SJCRH30 (cell line): ENCODE measurements around the gene CNIH4. TPM values are rescaled to one million over a fixed set of nuclear protein-coding genes. Genes with fewer than 3 reads are reported as not detected.
A peak's percentile ranks its signal among the peaks of the same experiment; 100 is the strongest.
"Not testable (repeated sequence)": the region's sequence is repeated elsewhere in the genome, so short reads cannot be mapped to it uniquely, and the experiment has no call there.

Experiments
- DNase-seq, 2 experiments: peaks; one replicate each; pipeline ENCODE4 v3.0.0-alpha.2; 2015 to 2020
- H3K27ac ChIP-seq: fragments of 250-450 bp; sonication (Bioruptor Pico); 2 replicates; pipeline ENCODE4 v1.5.1; 2020; ENCODE audit warnings: mild to moderate bottlenecking, moderate library complexity
- H3K27me3 ChIP-seq: fragments of 250-450 bp; sonication (Bioruptor Pico); 2 replicates; pipeline ENCODE4 v1.5.1; 2020; ENCODE audit warnings: mild to moderate bottlenecking, moderate library complexity
- H3K36me3 ChIP-seq: fragments of 250-450 bp; sonication (Bioruptor Pico); 2 replicates; pipeline ENCODE4 v1.5.1; 2020; ENCODE audit warnings: mild to moderate bottlenecking, moderate library complexity
- H3K4me1 ChIP-seq: fragments of 250-450 bp; sonication (Bioruptor Pico); 2 replicates; pipeline ENCODE4 v1.5.1; 2020; ENCODE audit warnings: mild to moderate bottlenecking, moderate library complexity
- H3K4me3 ChIP-seq: fragments of 250-450 bp; sonication (Bioruptor Pico); 2 replicates; pipeline ENCODE4 v1.5.1; 2020; ENCODE audit warnings: mild to moderate bottlenecking, moderate library complexity
- H3K9me3 ChIP-seq: fragments of 250-450 bp; sonication (Bioruptor Pico); replicated peaks from 2 replicates; pipeline ENCODE4 v1.5.1; 2020; ENCODE audit warnings: mild to moderate bottlenecking, moderate library complexity
- total RNA-seq: library from RNA; depleted of rRNA; stranded (reverse); fragments of >200 nt; shearing (Covaris generic); gene quantifications from 2 replicates; pipeline ENCODE4 v1.2.3, GENCODE V29; 2014; rRNA removed

Gene CNIH4
- total RNA-seq: 71.5 and 87.5 TPM in 2 replicates

GRCh38 chr1:224356685-224357625 is at the start of gene CNIH4:
Gene CNIH4, plus strand, starts transcription at chr1:224356879. Its CDS starts 46 bp downstream, at chr1:224356925.
- Histone ChIP-seq H3K4me3 (peak within 1 kb of the TSS; percentile 87), H3K9me3 (no peaks in the 10 kb centered on the region), H3K36me3 (peaks cover 2% of the 10 kb centered on the region; the same call in 1 of the 2 replicates), H3K27me3 (no peaks in the 10 kb centered on the region), H3K4me1 (no peaks in the 10 kb centered on the region), H3K27ac (peak within 1 kb of the TSS; percentile 38)
- DNase-seq: peak; percentile 93 to 96

DNA sequence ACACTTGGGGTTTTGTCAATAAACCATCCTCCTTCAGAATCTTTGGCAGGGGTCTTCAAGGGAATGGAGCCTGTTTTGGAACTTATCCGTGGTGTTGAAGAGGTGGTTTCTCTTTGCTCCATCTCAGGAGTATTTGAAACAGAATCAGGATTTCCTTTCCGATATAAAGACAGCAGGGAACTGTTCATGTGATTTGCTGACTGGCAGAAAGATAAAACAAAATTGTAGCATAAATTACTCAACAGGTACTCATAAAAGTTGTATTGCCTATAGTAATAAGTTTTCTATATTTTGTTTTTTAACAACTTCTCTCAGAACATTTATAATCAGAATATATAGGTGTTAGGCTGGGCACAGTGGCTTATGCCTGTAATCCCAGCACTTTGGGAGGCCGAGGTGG is 48.6 kb upstream of the CNIH4 start:
- Histone ChIP-seq H3K4me1 (no peaks in the 10 kb centered on the region), H3K36me3 (peaks cover 59% of the 10 kb centered on the region), H3K9me3 (no peaks in the 10 kb centered on the region), H3K27me3 (no peaks in the 10 kb centered on the region), H3K4me3 (no peak overlapping the region), H3K27ac (no peak overlapping the region)
- DNase-seq: no peak

GRCh38 chr1:224311503-224311902 is 45.2 kb upstream of the CNIH4 start:
- H3K36me3 ChIP-seq: peaks cover 54% of the 10 kb centered on the region
- DNase-seq, H3K9me3 ChIP-seq, H3K4me1 ChIP-seq, H3K4me3 ChIP-seq, H3K27me3 ChIP-seq, H3K27ac ChIP-seq: not testable (repeated sequence)

DNA sequence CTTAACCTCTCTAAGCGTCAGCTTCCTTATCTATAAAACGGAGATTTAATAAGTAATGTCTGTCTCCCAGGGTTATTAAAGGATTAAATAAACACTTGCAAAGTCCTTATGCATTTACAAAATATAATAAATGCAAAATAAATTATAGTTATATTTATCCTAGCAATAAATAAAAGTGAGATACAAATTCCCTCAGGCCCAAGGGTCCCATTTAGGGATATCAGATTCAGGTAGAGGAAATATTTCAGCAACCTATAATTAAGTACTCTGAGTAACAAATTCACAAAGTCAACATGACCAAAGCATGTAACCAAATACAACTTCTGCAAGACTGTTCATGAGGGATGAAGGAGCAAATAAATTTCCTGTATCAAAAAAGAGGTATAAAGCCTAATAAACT is 44.7 kb upstream of the CNIH4 start:
- H3K27ac ChIP-seq: no peak overlapping the region
- H3K27me3 ChIP-seq: no peaks in the 10 kb centered on the region
- H3K4me3 ChIP-seq: no peak overlapping the region
- H3K9me3 ChIP-seq: no peaks in the 10 kb centered on the region
- H3K36me3 ChIP-seq: peaks cover 49% of the 10 kb centered on the region
- no peak for DNase-seq
- no peaks in the 10 kb centered on the region for H3K4me1 ChIP-seq

DNA sequence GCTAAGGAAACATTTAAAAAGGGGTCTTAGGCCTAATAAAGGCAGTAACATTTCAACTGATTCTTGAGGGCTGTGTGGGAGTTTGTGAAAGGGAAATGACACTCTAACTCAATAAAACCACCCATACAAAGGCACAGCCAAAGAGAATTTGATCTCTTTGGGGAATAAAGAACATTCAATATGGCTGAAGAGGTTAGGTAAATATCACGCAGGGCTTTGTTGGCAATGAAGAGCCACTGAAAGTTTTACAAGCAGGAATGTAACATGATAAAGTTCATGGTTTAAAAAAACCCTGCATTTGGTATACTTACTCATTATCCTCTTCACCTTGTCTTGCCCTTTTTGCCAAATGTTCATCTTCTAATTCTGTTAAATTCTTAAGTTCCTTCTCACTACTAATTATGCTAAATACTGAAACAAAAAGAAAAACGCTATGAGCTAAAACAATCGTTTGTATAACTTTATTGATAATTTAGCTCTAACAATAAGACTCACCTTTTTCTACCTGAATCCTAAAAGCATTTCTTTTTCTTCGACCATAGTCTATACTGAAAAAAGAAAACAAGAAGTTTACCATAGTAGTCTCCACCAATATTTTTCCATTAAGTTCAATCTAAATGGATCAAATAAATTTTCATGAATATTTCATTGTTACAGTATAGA is 39.2 kb upstream of the CNIH4 start:
- Histone ChIP-seq H3K27me3 (no peaks in the 10 kb centered on the region), H3K4me1 (no peaks in the 10 kb centered on the region), H3K27ac (no peak overlapping the region), H3K9me3 (no peaks in the 10 kb centered on the region), H3K4me3 (no peak overlapping the region), H3K36me3 (peaks cover 27% of the 10 kb centered on the region)
- DNase-seq: no peak

GRCh38 chr1:224321706-224322105 is 35.0 kb upstream of the CNIH4 start:
- Histone ChIP-seq H3K36me3 (peaks cover 26% of the 10 kb centered on the region), H3K27me3 (no peaks in the 10 kb centered on the region), H3K4me3 (no peak overlapping the region), H3K9me3 (no peaks in the 10 kb centered on the region), H3K4me1 (no peaks in the 10 kb centered on the region), H3K27ac (no peak overlapping the region)
- no peak for DNase-seq

DNA sequence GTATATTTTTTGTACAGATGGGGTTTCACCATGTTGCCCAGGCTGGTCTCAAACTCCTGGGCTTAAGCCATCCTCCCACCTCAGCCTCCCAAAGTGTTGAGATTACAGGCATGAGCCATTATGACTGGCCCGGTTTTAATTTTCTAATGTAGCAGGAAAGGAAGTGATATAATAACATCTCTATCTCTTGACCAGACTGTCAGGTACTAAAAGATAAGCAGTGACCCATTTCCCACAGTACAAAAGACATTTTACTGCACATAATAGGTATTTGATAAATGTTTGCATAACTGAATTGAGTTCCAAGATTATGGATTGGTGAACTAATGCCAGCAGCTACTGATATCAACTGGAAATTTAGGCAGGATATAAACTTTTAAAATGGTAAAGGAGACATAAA is 30.7 kb upstream of the CNIH4 start:
- Histone ChIP-seq H3K27me3 (no peaks in the 10 kb centered on the region), H3K9me3 (no peaks in the 10 kb centered on the region), H3K27ac (no peak overlapping the region), H3K36me3 (peaks cover 18% of the 10 kb centered on the region; the same call in 1 of the 2 replicates), H3K4me1 (no peaks in the 10 kb centered on the region), H3K4me3 (no peak overlapping the region)
- DNase-seq: no peak

DNA sequence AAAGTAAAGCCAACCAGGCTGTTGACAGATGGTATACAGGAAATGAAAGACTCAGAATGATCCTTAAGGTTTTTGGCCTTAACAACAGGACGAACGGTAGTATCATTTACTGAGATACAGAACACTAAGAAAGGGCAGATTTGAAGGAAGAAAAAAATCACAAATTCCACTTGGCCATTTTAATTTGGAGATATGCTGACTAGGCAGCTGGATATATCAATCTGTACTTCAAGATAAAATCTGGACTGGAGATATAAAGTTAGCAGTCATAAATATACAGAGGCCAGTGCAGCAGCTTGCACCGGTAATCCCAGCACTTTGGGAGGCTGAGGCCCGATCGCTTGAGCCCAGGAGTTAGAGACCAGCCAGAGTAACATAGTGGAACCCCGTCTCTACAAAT is 28.0 kb upstream of the CNIH4 start:
- no peaks in the 10 kb centered on the region for H3K27me3 ChIP-seq
- no peak overlapping the region for H3K27ac ChIP-seq
- H3K4me3 ChIP-seq: no peak overlapping the region; the same call in 1 of the 2 replicates
- peaks cover 18% of the 10 kb centered on the region; the same call in 1 of the 2 replicates for H3K36me3 ChIP-seq
- no peaks in the 10 kb centered on the region for H3K9me3 ChIP-seq
- DNase-seq: no peak
- H3K4me1 ChIP-seq: no peaks in the 10 kb centered on the region

DNA sequence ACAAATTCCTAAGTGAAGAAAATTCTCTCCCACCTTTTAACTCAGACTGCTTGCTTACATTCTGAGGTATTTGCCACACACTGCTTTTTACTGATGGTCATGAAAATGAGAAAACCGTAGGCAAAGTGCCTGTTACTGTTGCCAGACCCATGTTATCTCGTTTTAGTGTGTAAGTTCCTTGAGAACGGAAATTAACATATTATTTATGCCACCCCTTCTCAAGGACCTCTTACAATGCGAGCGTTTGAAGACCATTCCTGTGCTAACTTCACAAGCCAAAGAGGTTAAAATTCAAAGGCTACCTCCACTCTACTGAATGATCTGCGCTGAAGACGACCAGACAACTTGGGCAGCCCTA is 27.2 kb upstream of the CNIH4 start:
- Histone ChIP-seq H3K4me3 (peak overlapping the region; percentile 98), H3K9me3 (no peaks in the 10 kb centered on the region), H3K4me1 (no peaks in the 10 kb centered on the region), H3K27ac (peak overlapping the region; percentile 99), H3K27me3 (no peaks in the 10 kb centered on the region), H3K36me3 (peaks cover 12% of the 10 kb centered on the region; the same call in 1 of the 2 replicates)
- DNase-seq: no peak

GRCh38 chr1:224329842-224330753 is 26.6 kb upstream of the CNIH4 start, which contains the start of gene NVL:
Gene NVL, minus strand, starts transcription at chr1:224330172. Its CDS starts 45 bp downstream, at chr1:224330127.
- peak; percentile 93 to 96 for DNase-seq
- H3K27me3 ChIP-seq: no peaks in the 10 kb centered on the region
- H3K9me3 ChIP-seq: no peaks in the 10 kb centered on the region

GRCh38 chr1:224331326-224331725 is 25.4 kb upstream of the CNIH4 start:
- H3K4me1 ChIP-seq: no peaks in the 10 kb centered on the region

More at GRCh38 chr1:224329842-224330753, 26.6 kb upstream of the CNIH4 start, which contains the start of gene NVL:
- H3K4me1 ChIP-seq: no peaks in the 10 kb centered on the region
- H3K36me3 ChIP-seq: peaks cover 10% of the 10 kb centered on the region; the same call in 1 of the 2 replicates
- H3K4me3 ChIP-seq: peak within 1 kb of the TSS; percentile 98
- H3K27ac ChIP-seq: peak within 1 kb of the TSS; percentile 99

GRCh38 chr1:224331824-224332223 is 24.9 kb upstream of the CNIH4 start:
- no peak for DNase-seq
- Histone ChIP-seq H3K9me3 (no peaks in the 10 kb centered on the region), H3K27me3 (no peaks in the 10 kb centered on the region), H3K4me3 (no peak overlapping the region), H3K4me1 (no peaks in the 10 kb centered on the region), H3K36me3 (0 out of 2 replicates have a peak, but pooled peaks cover 2% of the 10 kb centered on the region), H3K27ac (no peak overlapping the region)

More at GRCh38 chr1:224331326-224331725, 25.4 kb upstream of the CNIH4 start:
- no peak overlapping the region for H3K4me3 ChIP-seq
- no peaks in the 10 kb centered on the region for H3K9me3 ChIP-seq
- H3K27me3 ChIP-seq: no peaks in the 10 kb centered on the region
- no peak overlapping the region for H3K27ac ChIP-seq
- H3K36me3 ChIP-seq: peaks cover 2% of the 10 kb centered on the region; the same call in 1 of the 2 replicates
- DNase-seq: no peak

DNA sequence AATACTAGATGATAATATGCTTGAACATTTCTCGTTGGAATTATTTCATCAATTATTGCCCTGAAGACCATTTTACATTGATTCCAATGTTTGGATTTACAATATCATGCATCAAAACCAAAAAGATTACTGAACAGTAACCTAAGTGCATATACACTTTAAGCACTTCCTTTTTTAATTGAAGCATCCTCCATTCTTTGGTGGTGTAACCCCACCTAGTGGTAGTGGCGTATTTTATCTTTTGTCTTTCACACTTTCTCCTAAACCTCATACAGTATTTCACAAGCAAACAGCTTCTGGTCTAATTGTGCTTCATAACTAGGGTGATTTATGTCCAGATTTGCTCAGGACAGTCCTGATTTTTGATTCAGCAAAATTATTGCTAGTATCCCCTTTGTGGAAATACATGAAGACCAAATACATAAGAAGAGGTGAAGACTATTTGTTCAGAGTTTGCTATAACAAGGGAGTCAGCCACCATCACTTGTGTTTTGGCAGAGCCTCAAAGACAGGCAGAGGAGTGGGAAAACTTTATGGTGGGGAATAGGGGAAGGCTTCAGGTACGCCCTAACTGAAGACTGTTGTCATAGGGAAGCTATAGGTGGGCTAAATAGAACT is 23.3 kb upstream of the CNIH4 start:
- Histone ChIP-seq H3K4me1 (no peaks in the 10 kb centered on the region), H3K9me3 (no peaks in the 10 kb centered on the region), H3K27me3 (no peaks in the 10 kb centered on the region), H3K4me3 (no peak overlapping the region), H3K27ac (no peak overlapping the region), H3K36me3 (no peaks in the 10 kb centered on the region)
- DNase-seq: peak in 1 of 2 experiments; percentile 76
